Cardiac muscle cell (in vitro differentiated cells and primary cell): Measurements from ENCODE around the gene CARD10. TPM values are rescaled to one million over a fixed set of nuclear protein-coding genes. Genes with fewer than 3 reads are reported as not detected.
A peak's percentile ranks its signal among the peaks of the same experiment; 100 is the strongest.

ENCODE experiments used
- DNase-seq, 2 donors: peaks; one replicate each; pipeline versions ENCODE4 v3.0.0 to v3.0.0-alpha.2; 2010 to 2017; ENCODE audit warnings: low read depth in 1 of 2, low spot score in 1 of 2
- H3K27ac ChIP-seq: fragments of 200-600 bp; sonication (generic); 2 replicates; pipeline ENCODE4 v1.5.1; 2016
- H3K27me3 ChIP-seq: fragments of 200-600 bp; sonication (generic); 2 replicates; pipeline ENCODE4 v1.6.0; 2016; ENCODE audit warnings: control low read depth
- H3K36me3 ChIP-seq: fragments of 200-600 bp; sonication (generic); 2 replicates; pipeline ENCODE4 v1.5.1; 2016; ENCODE audit warnings: control low read depth
- H3K4me1 ChIP-seq: fragments of 200-600 bp; sonication (generic); 2 replicates; pipeline ENCODE4 v1.8.1; 2017; ENCODE audit warnings: low read depth, mild to moderate bottlenecking, mixed run types
- H3K4me3 ChIP-seq: fragments of 200-600 bp; sonication (generic); 2 replicates; pipeline ENCODE4 v1.5.1; 2016; ENCODE audit warnings: mild to moderate bottlenecking
- H3K9me3 ChIP-seq: fragments of 200-600 bp; sonication (generic); 2 replicates; pipeline ENCODE4 v1.5.1; 2017; ENCODE audit warnings: low read depth, mild to moderate bottlenecking, control low read depth
- CTCF ChIP-seq: IDR thresholded peaks from 2 replicates; pipeline ENCODE4 v1.5.1; 2012; ENCODE audit warnings: low read depth, mild to moderate bottlenecking, low read length
- polyA plus RNA-seq: library from polyadenylated mRNA; unstranded; fragments of >200 nt; fragmentation: Nextera tagmentation; extraction: Ambion mirVana; gene quantifications from 2 replicates; pipeline ENCODE4 v1.2.1, GENCODE V29; 2016
- total RNA-seq: library from RNA; depleted of rRNA; stranded (reverse); fragments of >200 nt; gene quantifications from 2 replicates; pipeline ENCODE4 v1.2.3, GENCODE V29; 2016

Gene CARD10
- total and polyA plus RNA-seq, 2 experiments from 2014 or later = 2.1 to 4.5 TPM

GRCh38 chr22:37514526-37515051 is 4.6 kb downstream of the CARD10 start:
- TF ChIP-seq CTCF = no peak
- Histone ChIP-seq H3K4me1 (peaks cover 10% of the 10 kb centered on the region), H3K9me3 (no peaks in the 10 kb centered on the region), H3K36me3 (no peaks in the 10 kb centered on the region), H3K27ac (no peak overlapping the region), H3K27me3 (peaks cover 21% of the 10 kb centered on the region), H3K4me3 (no peak overlapping the region)
- no peak for DNase-seq

- TF ChIP-seq CTCF = no peak
- H3K4me3 ChIP-seq = no peak overlapping the region
- no peak for DNase-seq
- no peaks in the 10 kb centered on the region for H3K9me3 ChIP-seq
- peak overlapping the region; percentile 90 for H3K27ac ChIP-seq
- peaks cover 14% of the 10 kb centered on the region for H3K4me1 ChIP-seq
- H3K36me3 ChIP-seq = no peaks in the 10 kb centered on the region
- no peaks in the 10 kb centered on the region for H3K27me3 ChIP-seq
These were observed 7.7 kb downstream of the CARD10 start for GRCh38 chr22:37511395-37512104.

DNA sequence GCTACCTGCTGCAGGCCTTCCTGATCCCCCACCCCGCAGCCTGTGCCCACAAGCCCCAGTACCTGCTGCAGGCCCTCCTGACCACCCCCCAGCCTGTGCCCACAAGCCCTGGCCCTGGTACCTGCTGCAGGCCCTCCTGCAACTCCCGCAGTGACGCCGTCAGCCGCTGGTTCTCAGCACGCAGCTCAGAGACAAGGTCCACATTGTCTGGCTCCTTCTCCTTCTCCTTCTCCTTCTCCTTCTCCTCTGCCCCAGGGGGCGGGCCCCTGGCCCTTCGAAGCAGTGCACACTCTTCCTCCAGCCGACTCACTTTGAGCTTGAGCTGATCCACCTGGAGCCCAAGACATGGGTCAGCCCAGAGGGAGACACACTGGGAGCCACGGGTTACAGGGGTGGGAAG is 9.1 kb downstream of the CARD10 start:
- H3K27ac ChIP-seq = no peak overlapping the region
- no peaks in the 10 kb centered on the region for H3K27me3 ChIP-seq
- H3K9me3 ChIP-seq = no peaks in the 10 kb centered on the region
- no peak for TF ChIP-seq CTCF
- H3K36me3 ChIP-seq = no peaks in the 10 kb centered on the region
- H3K4me3 ChIP-seq = no peak overlapping the region
- no peak for DNase-seq
- H3K4me1 ChIP-seq = peaks cover 14% of the 10 kb centered on the region

GRCh38 chr22:37509059-37509860 is 10.0 kb downstream of the CARD10 start:
- no peaks in the 10 kb centered on the region for H3K36me3 ChIP-seq
- no peak for DNase-seq
- H3K4me1 ChIP-seq = peaks cover 14% of the 10 kb centered on the region
- H3K4me3 ChIP-seq = no peak overlapping the region
- no peaks in the 10 kb centered on the region for H3K27me3 ChIP-seq
- H3K9me3 ChIP-seq = no peaks in the 10 kb centered on the region
- no peak overlapping the region for H3K27ac ChIP-seq
- no peak for TF ChIP-seq CTCF

DNA sequence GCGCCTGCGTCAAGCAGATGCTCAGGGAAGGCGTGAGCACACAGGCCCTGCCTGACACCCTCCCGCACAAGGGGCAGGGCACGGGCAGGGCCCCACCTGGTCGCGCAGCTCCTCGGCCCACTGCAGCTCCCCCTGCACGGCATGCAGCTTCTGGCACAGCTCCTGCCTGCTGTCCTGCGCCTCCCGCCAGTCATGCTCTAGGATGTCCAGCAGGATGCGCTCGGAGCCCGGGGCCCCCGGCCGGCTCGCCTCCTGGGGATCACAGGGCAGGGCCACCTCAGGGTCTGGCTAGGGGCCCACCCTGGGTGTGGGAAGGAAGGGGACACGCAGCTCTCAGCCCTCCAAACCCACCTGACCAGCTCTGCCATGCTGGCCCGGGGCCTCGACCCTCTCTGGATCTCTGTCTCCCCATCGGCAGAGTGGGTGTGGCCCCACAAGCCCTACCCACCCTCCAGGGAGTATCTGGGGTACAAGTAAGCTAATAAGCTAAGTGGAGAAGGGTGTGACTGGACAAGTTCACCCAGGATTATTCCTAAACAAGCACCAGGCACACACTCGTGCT is 10.7 kb downstream of the CARD10 start:
- Histone ChIP-seq H3K9me3 (no peaks in the 10 kb centered on the region), H3K27ac (no peak overlapping the region), H3K4me1 (peaks cover 14% of the 10 kb centered on the region), H3K4me3 (no peak overlapping the region), H3K27me3 (no peaks in the 10 kb centered on the region), H3K36me3 (no peaks in the 10 kb centered on the region)
- TF ChIP-seq CTCF = no peak
- no peak for DNase-seq
